Measurements from ENCODE around the gene PAK1. TPM values are rescaled to one million over a fixed set of nuclear protein-coding genes. Genes with fewer than 3 reads are reported as not detected.
"Not testable (repeated sequence)": the region's sequence is repeated elsewhere in the genome, so short reads cannot be mapped to it uniquely, and the experiment has no call there.

The PAK1 gene
- total and polyA plus RNA-seq, 12 donors: 12.4 to 31.5 (median 23.4) TPM

- no peak for TF ChIP-seq CTCF (IDR thresholded peaks at IDR 0.05)
- TF ChIP-seq POLR2A (IDR thresholded peaks at IDR 0.05): no peak
- Histone ChIP-seq H3K4me3 (no peak overlapping the region), H3K9me3 (replicated peaks in 1 of 3) (no peaks in the 10 kb centered on the region), H3K27me3 (no peaks in the 10 kb centered on the region), H3K4me1 (replicated peaks in 1 of 2) (peaks cover 3 to 8% of the 10 kb centered on the region in 2 donors), H3K27ac (no peak overlapping the region), H3K36me3 (replicated peaks in 1 of 2) (no peaks in the 10 kb centered on the region)
- intact Hi-C loops (cut with DNase I): no loop called here
- DNase-seq: no peak
- 53 to 66% (median 62%) methylated on average over 3 to 4 of the region's 4 CpGs for WGBS, 4 donors
Measured at GRCh38 chr11:77502346-77502905, 28.5 kb upstream of the PAK1 start.

- TF ChIP-seq CTCF (IDR thresholded peaks at IDR 0.05) (no peak), POLR2A (IDR thresholded peaks at IDR 0.05) (no peak)
- Histone ChIP-seq H3K27me3 (no peaks in the 10 kb centered on the region), H3K4me3 (no peak overlapping the region), H3K27ac (no peak overlapping the region), H3K36me3 (replicated peaks in 1 of 2) (no peaks in the 10 kb centered on the region), H3K9me3 (replicated peaks in 1 of 3) (no peaks in the 10 kb centered on the region), H3K4me1 (replicated peaks in 1 of 2) (peaks cover 3 to 8% of the 10 kb centered on the region in 2 donors)
- intact Hi-C loops (cut with DNase I): no loop called here
- DNase-seq: no peak
- 41 to 67% (median 54%) methylated on average over 2 of the region's 2 CpGs for WGBS, 4 donors
Measured at GRCh38 chr11:77501758-77502157, 27.9 kb upstream of the PAK1 start.

- Histone ChIP-seq H3K27me3 (no peaks in the 10 kb centered on the region), H3K36me3 (replicated peaks in 1 of 2) (no peaks in the 10 kb centered on the region), H3K27ac (no peak overlapping the region), H3K4me3 (no peak overlapping the region), H3K9me3 (replicated peaks in 1 of 3) (no peaks in the 10 kb centered on the region), H3K4me1 (replicated peaks in 1 of 2) (no peaks in the 10 kb centered on the region)
- WGBS, 4 donors: 33 to 46% (median 39%) methylated on average over 1 of the region's 1 CpG
- no peak for DNase-seq
- intact Hi-C loops (cut with DNase I): no loop called here
- TF ChIP-seq POLR2A (IDR thresholded peaks at IDR 0.05) (no peak), CTCF (IDR thresholded peaks at IDR 0.05) (no peak)
Measured at GRCh38 chr11:77497368-77497767, 23.5 kb upstream of the PAK1 start.

- WGBS, 4 donors: 95 to 100% (median 96%) methylated on average over 1 of the region's 1 CpG
- TF ChIP-seq CTCF (IDR thresholded peaks at IDR 0.05): no peak
- TF ChIP-seq POLR2A (IDR thresholded peaks at IDR 0.05): no peak
- DNase-seq: no peak
- Histone ChIP-seq H3K9me3 (replicated peaks in 1 of 3) (no peaks in the 10 kb centered on the region), H3K27me3 (no peaks in the 10 kb centered on the region), H3K27ac (no peak overlapping the region), H3K36me3 (replicated peaks in 1 of 2) (no peaks in the 10 kb centered on the region), H3K4me3 (no peak overlapping the region), H3K4me1 (replicated peaks in 1 of 2) (no peaks in the 10 kb centered on the region)
- intact Hi-C loops (cut with DNase I): no loop called here
Measured at GRCh38 chr11:77495526-77495925, 21.6 kb upstream of the PAK1 start.

GRCh38 chr11:77490035-77490434 lies 16.1 kb upstream of the PAK1 start:
- 93 to 98% (median 94%) methylated on average over 11 to 28 of the region's 28 CpGs; no CpG with 5 or more reads in 1 of the 4 donors for WGBS, 4 donors
- H3K4me3 ChIP-seq; H3K27me3 ChIP-seq; H3K9me3 ChIP-seq (replicated peaks in 1 of 3); intact Hi-C loops (cut with DNase I); H3K4me1 ChIP-seq (replicated peaks in 1 of 2); H3K36me3 ChIP-seq (replicated peaks in 1 of 2); DNase-seq; H3K27ac ChIP-seq: not testable (repeated sequence)
